Brain pericyte (primary cell): Measurements from ENCODE around the gene ITSN1.
"Not testable (repeated sequence)": the region's sequence is repeated elsewhere in the genome, so short reads cannot be mapped to it uniquely, and the experiment has no call there.

ENCODE experiments used
- DNase-seq: peaks from one replicate; pipeline ENCODE4 v3.0.0-alpha.2; 2012; ENCODE audit warnings: low read depth, low spot score

The ITSN1 gene

DNA sequence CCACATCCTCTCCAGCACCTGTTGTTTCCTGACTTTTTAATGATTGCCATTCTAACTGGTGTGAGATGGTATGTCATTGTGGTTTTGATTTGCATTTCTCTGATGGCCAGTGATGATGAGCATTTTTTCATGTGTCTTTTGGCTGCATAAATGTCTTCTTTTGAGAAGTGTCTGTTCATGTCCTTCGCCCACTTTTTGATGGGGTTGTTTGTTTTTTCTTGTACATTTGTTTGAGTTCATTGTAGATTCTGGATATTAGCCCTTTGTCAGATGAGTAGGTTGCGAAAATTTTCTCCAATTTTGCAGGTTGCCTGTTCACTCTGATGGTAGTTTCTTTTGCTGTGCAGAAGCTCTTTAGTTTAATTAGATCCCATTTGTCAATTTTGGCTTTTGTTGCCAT is 283.9 kb downstream of the ITSN1 start:
- DNase-seq = not testable (repeated sequence)

- not testable (repeated sequence) for DNase-seq
Observed at GRCh38 chr21:33931052-33931798, 288.9 kb downstream of the ITSN1 start.

DNA sequence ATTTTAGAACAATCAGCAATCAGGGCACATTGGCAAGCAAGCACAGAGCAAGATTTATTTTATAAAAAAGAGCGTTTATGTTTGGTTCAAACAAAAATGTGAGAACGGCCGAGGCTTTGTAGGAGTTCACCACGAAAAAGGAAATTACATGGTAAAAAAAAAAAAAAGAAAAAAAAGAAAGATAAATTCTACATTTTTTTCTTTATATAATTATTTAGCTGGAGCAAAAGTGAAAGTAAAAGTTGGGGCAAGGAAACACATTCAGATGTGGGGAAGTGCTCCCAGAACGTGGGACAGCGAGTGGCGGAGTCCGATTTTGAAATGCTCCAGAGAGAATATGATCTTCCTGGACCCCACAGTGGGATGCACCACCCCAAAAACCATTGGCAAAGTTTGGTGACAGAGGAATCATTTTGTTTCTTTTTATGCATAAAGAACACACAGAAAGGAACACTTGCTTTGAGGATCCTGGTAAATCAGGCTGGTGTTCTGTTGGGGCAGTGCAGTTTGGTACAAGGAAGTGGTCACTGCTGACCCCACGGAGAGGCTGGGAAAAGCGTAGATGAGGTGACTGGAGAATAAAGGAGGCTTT is 289.6 kb downstream of the ITSN1 start:
- DNase-seq = no peak

- no peak for DNase-seq
Observed at GRCh38 chr21:33932731-33933130, 290.4 kb downstream of the ITSN1 start.

- no peak for DNase-seq
Observed at GRCh38 chr21:33936301-33937038, 294.2 kb downstream of the ITSN1 start.

- DNase-seq = no peak
Observed at GRCh38 chr21:33937146-33937545, 294.8 kb downstream of the ITSN1 start.

GRCh38 chr21:33937931-33938339 is 295.6 kb downstream of the ITSN1 start:
- no peak for DNase-seq

GRCh38 chr21:33938381-33938780 is 296.1 kb downstream of the ITSN1 start:
- DNase-seq = no peak

DNA sequence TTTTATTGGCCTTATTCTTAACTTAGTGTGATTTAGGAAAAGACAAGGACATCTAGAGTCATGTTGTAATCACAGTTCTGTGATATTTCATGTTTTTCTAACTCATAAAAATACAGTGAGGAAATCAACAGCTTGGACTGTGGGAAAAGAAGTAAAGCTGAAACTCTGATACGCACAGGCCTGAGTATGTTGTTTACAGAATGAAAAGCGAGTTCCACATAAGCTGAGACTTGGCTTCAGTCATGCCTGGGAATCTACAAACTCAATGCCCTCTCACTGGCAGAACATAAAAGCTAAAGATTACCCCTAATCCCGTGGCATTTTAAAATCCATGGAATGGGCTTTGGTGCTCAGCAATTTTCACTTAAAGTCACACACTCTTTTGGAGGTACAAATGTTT is 296.9 kb downstream of the ITSN1 start:
- no peak for DNase-seq

DNA sequence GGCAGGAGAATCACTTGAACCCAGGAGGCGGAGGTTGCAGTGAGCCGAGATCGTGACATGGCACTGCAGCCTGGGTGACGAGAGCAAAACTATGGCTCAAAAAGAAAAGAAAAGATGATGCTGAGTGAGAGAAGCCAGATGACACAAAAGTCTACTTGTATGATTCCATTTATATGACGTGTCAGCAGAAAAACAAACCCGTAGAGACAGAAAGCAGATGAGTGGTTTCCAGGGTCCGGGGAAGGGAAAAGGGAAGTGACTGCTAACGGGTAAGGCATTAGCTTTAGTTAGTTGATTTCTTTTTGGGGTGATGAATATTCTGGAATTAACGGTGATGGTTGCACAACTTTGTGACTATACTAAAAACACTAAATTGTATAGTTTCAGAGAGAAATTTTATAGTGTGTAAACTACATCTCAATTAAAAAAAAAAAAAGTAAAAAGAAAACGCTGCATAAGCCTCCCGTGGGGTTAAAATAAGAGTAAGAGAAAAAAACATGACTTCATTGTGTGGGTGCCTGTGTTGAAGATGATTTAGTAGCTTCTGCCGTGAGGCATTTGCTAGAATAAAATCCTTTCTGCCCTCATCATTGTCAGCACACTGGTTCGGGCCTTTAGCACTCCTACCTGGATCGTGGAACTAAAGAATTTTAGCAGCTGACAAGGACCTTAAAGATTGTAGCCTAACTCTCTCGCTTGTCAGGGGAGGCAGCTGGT is 298.0 kb downstream of the ITSN1 start:
- no peak for DNase-seq

GRCh38 chr21:33940881-33941245 is 298.6 kb downstream of the ITSN1 start:
- DNase-seq = peak; percentile 27

GRCh38 chr21:33942426-33942825 is 300.1 kb downstream of the ITSN1 start:
- DNase-seq = no peak

GRCh38 chr21:33943293-33943692 is 301.0 kb downstream of the ITSN1 start:
- DNase-seq = no peak

- no peak for DNase-seq
Observed at GRCh38 chr21:33944185-33944763, 302.0 kb downstream of the ITSN1 start.

- no peak for DNase-seq
Observed at GRCh38 chr21:33945652-33946270, 303.5 kb downstream of the ITSN1 start.

- peak; percentile 63 for DNase-seq
Observed at GRCh38 chr21:33947451-33948095, 305.3 kb downstream of the ITSN1 start.

- no peak for DNase-seq
Observed at GRCh38 chr21:33948096-33948950, 306.0 kb downstream of the ITSN1 start.

- DNase-seq = no peak
Observed at GRCh38 chr21:33948951-33949444, 306.7 kb downstream of the ITSN1 start.
